H54 (cell line): ENCODE data around the gene NOP53.

ENCODE experiments used
- DNase-seq: peaks from one replicate; pipeline ENCODE4 v3.0.0; 2011; ENCODE audit warnings: low spot score, mixed read lengths; ENCODE audit not compliant: insufficient read length
- FAIRE-seq: peaks from 3 replicates; lab custom pipeline; 2011; peaks lifted over from hg19 to GRCh38; lab: Jason Lieb, UNC
- POLR2A ChIP-seq: IDR thresholded peaks from 2 replicates; pipeline ENCODE4 v1.6.1; 2011; ENCODE audit warnings: low read depth, mild to moderate bottlenecking, low read length

NOP53 gene

GRCh38 chr19:47805313-47805712, 60.0 kb downstream of the NOP53 start:
- DNase-seq (no peak), FAIRE-seq (no peak)
- TF ChIP-seq POLR2A: no peak

DNA sequence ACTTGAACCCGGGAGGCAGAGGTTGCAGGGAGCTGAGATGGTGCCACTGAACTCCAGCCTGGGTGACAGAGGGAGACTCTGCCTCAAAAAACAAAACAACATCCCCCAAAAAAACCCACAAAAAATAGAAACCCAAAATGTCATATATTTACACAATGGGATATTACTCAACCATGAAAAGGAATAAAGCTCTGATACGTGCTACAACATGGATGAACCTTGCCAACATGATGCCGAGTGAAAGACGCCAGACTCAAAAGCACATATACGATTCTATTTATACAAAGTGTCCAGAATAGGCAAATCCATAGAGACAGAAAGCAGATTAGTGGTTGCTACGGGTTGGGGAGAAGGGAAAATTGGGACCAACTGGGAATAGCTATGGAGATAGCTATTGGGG, 61.1 kb downstream of the NOP53 start:
- no peak for DNase-seq
- no peak for FAIRE-seq
- TF ChIP-seq POLR2A: no peak
